SK-N-SH treated with all-trans-retinoic acid at 6 μM for 48 hours (cell line): ENCODE data around the gene C15orf61.

Source experiments
- ARNTL ChIP-seq: fragments of 450-650 bp; formaldehyde crosslinking; IDR thresholded peaks from 2 replicates; pipeline ENCODE4 v1.5.0; 2020; ENCODE audit warnings: low read depth, mild to moderate bottlenecking, moderate library complexity, borderline replicate concordance
- CREB5 ChIP-seq: fragments of 250-450 bp; sonication (Bioruptor Pico); IDR thresholded peaks from 2 replicates; pipeline ENCODE4 v1.5.1; 2020; ENCODE audit warnings: low read depth, mild to moderate bottlenecking, moderate library complexity
- CSDC2 ChIP-seq: fragments of 250-450 bp; sonication (Bioruptor Pico); IDR thresholded peaks from 2 replicates; pipeline ENCODE4 v1.5.0; 2020; ENCODE audit warnings: mild to moderate bottlenecking, moderate library complexity
- POU6F1 ChIP-seq: fragments of 250-450 bp; sonication (Bioruptor Pico); IDR thresholded peaks from 2 replicates; pipeline ENCODE4 v1.8.0; 2021; ENCODE audit warnings: low read depth, mild to moderate bottlenecking, moderate library complexity, borderline replicate concordance
- RARB ChIP-seq: fragments of 250-450 bp; sonication (Bioruptor Pico); IDR thresholded peaks from 2 replicates; pipeline ENCODE4 v1.8.0; 2021; ENCODE audit warnings: mild to moderate bottlenecking, moderate library complexity
- SNAI2 ChIP-seq: fragments of 250-450 bp; sonication (Bioruptor Pico); IDR thresholded peaks from 2 replicates; pipeline ENCODE4 v1.5.0; 2020; ENCODE audit warnings: mild to moderate bottlenecking, moderate library complexity
- ZNF70 ChIP-seq: fragments of 450-650 bp; formaldehyde crosslinking; IDR thresholded peaks from 2 replicates; pipeline ENCODE4 v1.5.0; 2020; ENCODE audit warnings: mild to moderate bottlenecking, moderate library complexity
- ZNF8 ChIP-seq: fragments of 450-650 bp; formaldehyde crosslinking; IDR thresholded peaks from 2 replicates; pipeline ENCODE4 v1.5.0; 2020; ENCODE audit warnings: mild to moderate bottlenecking, moderate library complexity

- TF ChIP-seq SNAI2 (no peak), RARB (CRISPR knock-in tag) (no peak), CREB5 (CRISPR knock-in tag) (no peak), ZNF70 (CRISPR knock-in tag) (no peak), POU6F1 (no peak), ZNF8 (CRISPR knock-in tag) (no peak), CSDC2 (CRISPR knock-in tag) (no peak), ARNTL (CRISPR knock-in tag) (no peak)
Observed at GRCh38 chr15:67474405-67475110, 46.4 kb upstream of the C15orf61 start.
